IMR-90 (cell line): ENCODE measurements around the gene CNP. TPM values are rescaled to one million over a fixed set of nuclear protein-coding genes. Genes with fewer than 3 reads are reported as not detected.

Source experiments
- ATAC-seq: fragments of 200-7000 bp; cut with Tn5 transposase; 2 replicates; pipeline ENCODE4 v1.9.1; 2020; ENCODE audit warnings: low read depth, mild to moderate bottlenecking, moderate library complexity
- BruUV-seq: library from RNA; stranded (reverse); fragments of 400-500 nt; replicated peaks from 2 replicates; lab custom pipeline; 2021; lab: Mats Ljungman, UMichigan
- CTCF ChIA-PET: fragments of 300-600 bp; formaldehyde crosslinking; extraction: SDS; loops from one replicate; lab custom pipeline; 2021; ENCODE audit warnings: antibody characterized with exemption; lab: Yijun Ruan, JAX
- POLR2A ChIA-PET: fragments of 300-600 bp; sonication (Branson Sonifier 250); formaldehyde crosslinking; loops from one replicate; lab custom pipeline; 2022; ENCODE audit warnings: antibody characterized with exemption; ENCODE audit not compliant: unreplicated experiment; lab: Charles Lee
- DNase-seq: peaks from one replicate; pipeline ENCODE4 v3.0.0; 2013
- H2AFZ ChIP-seq: replicated peaks from 2 replicates; pipeline ENCODE3; 2013; ENCODE audit warnings: low read length, mild to moderate bottlenecking; ENCODE audit not compliant: poor library complexity
- H2AK5ac ChIP-seq: 2 replicates; pipeline ENCODE4 v1.6.1; 2013; ENCODE audit warnings: low read depth, low read length, inconsistent platforms
- H2AK9ac ChIP-seq: replicated peaks from 2 replicates; pipeline ENCODE3; 2013; ENCODE audit warnings: mild to moderate bottlenecking, low read depth, low read length, moderate library complexity; ENCODE audit not compliant: poor library complexity
- H2BK120ac ChIP-seq: 2 replicates; pipeline ENCODE4 v1.6.1; 2013; ENCODE audit warnings: low read depth, low read length, inconsistent platforms
- H2BK15ac ChIP-seq: 3 replicates; pipeline ENCODE4 v1.6.1; 2013; ENCODE audit warnings: low read depth, low read length, inconsistent platforms
- H2BK20ac ChIP-seq: 2 replicates; pipeline ENCODE4 v1.6.1; 2013; ENCODE audit warnings: low read depth, mild to moderate bottlenecking, inconsistent platforms, low read length, moderate library complexity
- H2BK5ac ChIP-seq: 2 replicates; pipeline ENCODE4 v1.6.1; 2013; ENCODE audit warnings: mild to moderate bottlenecking, low read depth, low read length, inconsistent platforms; ENCODE audit not compliant: poor library complexity, severe bottlenecking
- H3K14ac ChIP-seq: replicated peaks from 2 replicates; pipeline ENCODE4 v1.6.1; 2013; ENCODE audit warnings: low read depth, low read length, inconsistent platforms
- H3K18ac ChIP-seq: 2 replicates; pipeline ENCODE4 v1.6.1; 2013; ENCODE audit warnings: low read depth, low read length, control low read depth
- H3K23ac ChIP-seq: 2 replicates; pipeline ENCODE4 v1.6.1; 2013; ENCODE audit warnings: low read depth, low read length, inconsistent platforms
- H3K27ac ChIP-seq: 2 replicates; pipeline ENCODE4 v1.5.1; 2013; ENCODE audit warnings: mild to moderate bottlenecking, control low read depth, low read length; ENCODE audit not compliant: insufficient read depth
- H3K27me3 ChIP-seq: 2 replicates; pipeline ENCODE4 v1.6.1; 2013; ENCODE audit warnings: low read length; ENCODE audit not compliant: control insufficient read depth, insufficient read depth
- H3K36me3 ChIP-seq: 2 replicates; pipeline ENCODE4 v1.6.1; 2013; ENCODE audit warnings: low read length, mixed read lengths; ENCODE audit not compliant: control insufficient read depth, insufficient read depth
- H3K4ac ChIP-seq: 2 replicates; pipeline ENCODE4 v1.6.1; 2013; ENCODE audit warnings: low read depth, low read length, inconsistent platforms
- H3K4me1 ChIP-seq: 2 replicates; pipeline ENCODE4 v1.6.1; 2013; ENCODE audit warnings: low read length, mixed read lengths; ENCODE audit not compliant: control insufficient read depth, insufficient read depth
- H3K4me2 ChIP-seq: 2 replicates; pipeline ENCODE4 v1.6.1; 2013; ENCODE audit warnings: low read depth, mild to moderate bottlenecking, control low read depth, low read length, moderate library complexity
- H3K4me3 ChIP-seq: 2 replicates; pipeline ENCODE4 v1.5.1; 2013; ENCODE audit warnings: low read depth, mild to moderate bottlenecking, control low read depth, low read length, moderate library complexity; ENCODE audit not compliant: insufficient read depth
- H3K56ac ChIP-seq: 2 replicates; pipeline ENCODE4 v1.6.1; 2013; ENCODE audit warnings: low read length, inconsistent platforms; ENCODE audit not compliant: insufficient read depth; ENCODE audit errors: extremely low read depth
- H3K79me1 ChIP-seq, 2 experiments: 2 replicates each; pipeline ENCODE4 v1.6.1; 2013; ENCODE audit warnings: low read length in 2 of 2, inconsistent platforms in 1 of 2, low read depth in 1 of 2
- H3K9ac ChIP-seq: 2 replicates; pipeline ENCODE4 v1.6.1; 2013; ENCODE audit warnings: low read depth, low read length, control low read depth
- H3K9me1 ChIP-seq: 2 replicates; pipeline ENCODE4 v1.6.1; 2013; ENCODE audit warnings: low read length, inconsistent platforms; ENCODE audit not compliant: insufficient read depth
- H3K9me3 ChIP-seq: 2 replicates; pipeline ENCODE4 v1.6.1; 2013; ENCODE audit warnings: low read length; ENCODE audit not compliant: control insufficient read depth, insufficient read depth
- H4K20me1 ChIP-seq: 2 replicates; pipeline ENCODE4 v1.6.1; 2013; ENCODE audit warnings: low read length, inconsistent platforms; ENCODE audit not compliant: insufficient read depth
- H4K5ac ChIP-seq: 2 replicates; pipeline ENCODE4 v1.6.1; 2013; ENCODE audit warnings: mild to moderate bottlenecking, low read depth, low read length, control low read depth
- H4K8ac ChIP-seq, 2 experiments: 2 replicates each; pipeline ENCODE4 v1.6.1; 2013; ENCODE audit warnings: low read depth in 2 of 2, low read length in 2 of 2, control low read depth in 1 of 2, inconsistent platforms in 1 of 2
- H4K91ac ChIP-seq: 2 replicates; pipeline ENCODE4 v1.6.1; 2013; ENCODE audit warnings: low read depth, low read length, inconsistent platforms; ENCODE audit not compliant: insufficient read depth
- BHLHE40 ChIP-seq: fragments of 150-350 bp; IDR thresholded peaks from 2 replicates; pipeline ENCODE4 v1.6.1; 2016; ENCODE audit warnings: mild to moderate bottlenecking, low read depth, low read length
- CEBPB ChIP-seq: IDR thresholded peaks from 2 replicates; pipeline ENCODE4 v1.6.1; 2012; ENCODE audit warnings: low read depth, low read length, improper control_type of control experiment
- CHD1 ChIP-seq: IDR thresholded peaks from 2 replicates; pipeline ENCODE4 v1.6.1; 2012; ENCODE audit warnings: low read depth, low read length, improper control_type of control experiment
- CTCF ChIP-seq: conservative IDR thresholded peaks from 2 replicates; pipeline ENCODE4 v1.5.1; 2012; ENCODE audit warnings: mild to moderate bottlenecking, low read depth, low read length, improper control_type of control experiment
- ELK1 ChIP-seq: fragments of 150-350 bp; IDR thresholded peaks from 2 replicates; pipeline ENCODE4 v1.6.1; 2016; ENCODE audit warnings: low read depth, mild to moderate bottlenecking, low read length, moderate library complexity, borderline replicate concordance
- FOS ChIP-seq: fragments of 150-350 bp; IDR thresholded peaks from 2 replicates; pipeline ENCODE4 v1.6.1; 2016; ENCODE audit warnings: low read depth, low read length
- MAFK ChIP-seq: IDR thresholded peaks from 2 replicates; pipeline ENCODE4 v1.6.1; 2012; ENCODE audit warnings: low read depth, low read length, improper control_type of control experiment
- MAZ ChIP-seq: IDR thresholded peaks from 2 replicates; pipeline ENCODE4 v1.6.1; 2012; ENCODE audit warnings: low read depth, mild to moderate bottlenecking, low read length, improper control_type of control experiment, moderate library complexity, borderline replicate concordance
- MXI1 ChIP-seq: IDR thresholded peaks from 2 replicates; pipeline ENCODE4 v1.6.1; 2012; ENCODE audit warnings: low read depth, mild to moderate bottlenecking, low read length, moderate library complexity, borderline replicate concordance
- NFE2L2 ChIP-seq: fragments of 150-350 bp; IDR thresholded peaks from 2 replicates; pipeline ENCODE4 v1.6.1; 2016; ENCODE audit warnings: low read depth, mild to moderate bottlenecking, low read length
- POLR2A ChIP-seq: IDR thresholded peaks from 2 replicates; pipeline ENCODE4 v1.6.1; 2012; ENCODE audit warnings: mild to moderate bottlenecking, low read depth, low read length
- RAD21 ChIP-seq: IDR thresholded peaks from 2 replicates; pipeline ENCODE4 v1.6.1; 2012; ENCODE audit warnings: low read length, improper control_type of control experiment
- RCOR1 ChIP-seq: IDR thresholded peaks from 2 replicates; pipeline ENCODE4 v1.6.1; 2012; ENCODE audit warnings: mild to moderate bottlenecking, low read length, improper control_type of control experiment; ENCODE audit not compliant: insufficient replicate concordance
- RFX5 ChIP-seq: IDR thresholded peaks from 2 replicates; pipeline ENCODE4 v1.8.0; 2012; ENCODE audit warnings: low read depth, mild to moderate bottlenecking, low read length, moderate library complexity
- USF2 ChIP-seq: fragments of 150-350 bp; IDR thresholded peaks from 2 replicates; pipeline ENCODE4 v1.6.1; 2017; ENCODE audit warnings: mild to moderate bottlenecking, antibody characterized with exemption, low read length, low read depth
- WGBS, 2 experiments: methylation state at CpG; one replicate each; pipeline versions ENCODE4 v1.1.5 to v1.1.7; 2013; ENCODE audit warnings: missing lambda C conversion rate in 2 of 2; ENCODE audit not compliant: insufficient read length in 1 of 2; ENCODE audit errors: extremely low coverage in 2 of 2; 5-methylcytosine and 5-hydroxymethylcytosine counted together
- dilution Hi-C: fragments of 300-500 bp; cut with HindIII; formaldehyde crosslinking; loops from one replicate; pipeline ENCODE4 v1.14.3; 2018; ENCODE audit warnings: low sequenced_read_pairs; ENCODE audit not compliant: unreplicated experiment
- in situ Hi-C: fragments of 300-500 bp; cut with MboI; formaldehyde crosslinking; loops from 3 replicates; pipeline ENCODE4 v1.14.3; 2019; ENCODE audit warnings: low sequenced_read_pairs, inconsistent platforms, mixed read lengths
- intact Hi-C: fragments of 100-400 bp; cut with micrococcal nuclease; formaldehyde crosslinking; loops from 2 replicates; pipeline ENCODE4 v1.10.0; 2022
- polyA plus RNA-seq, 3 experiments: library from polyadenylated mRNA; depleted of rRNA; stranded (reverse); fragments of >200 nt; gene quantifications; 2 replicates each; pipeline ENCODE4 v1.2.3, GENCODE V29; 2012; ENCODE audit warnings: low replicate concordance in 1 of 3
- total RNA-seq: library from RNA; depleted of rRNA; stranded (reverse); fragments of >200 nt; gene quantifications from 2 replicates; pipeline ENCODE4 v1.2.3, GENCODE V29; 2012

CNP gene
- total and polyA plus RNA-seq, 2 of the 4 experiments (the other 2 are of a cell fraction): 45.5 to 46.4 TPM

- no peak overlapping the region for H3K9ac ChIP-seq
- no peak overlapping the region for H3K18ac ChIP-seq
- no peaks in the 10 kb centered on the region for H3K9me3 ChIP-seq
- no peak overlapping the region for H4K8ac ChIP-seq
- H3K4ac ChIP-seq: no peak overlapping the region
- H2BK5ac ChIP-seq: no peak overlapping the region
- H3K4me2 ChIP-seq: no peak overlapping the region
- H3K4me1 ChIP-seq: no peaks in the 10 kb centered on the region
- dilution Hi-C loops: no loop called here
- BruUV-seq: no TSS peak
- no peak overlapping the region for H2BK15ac ChIP-seq
- WGBS, 2 experiments: 83% methylated on average over 5 of the region's 19 CpGs; no CpG with 5 or more reads in 1 of the 2 experiments
- no peak overlapping the region for H3K23ac ChIP-seq
- H4K5ac ChIP-seq: no peak overlapping the region
- H3K56ac ChIP-seq: no peak overlapping the region
- peaks cover 3% of the 10 kb centered on the region for H3K36me3 ChIP-seq
- H3K4me3 ChIP-seq: no peak overlapping the region
- H4K20me1 ChIP-seq: no peaks in the 10 kb centered on the region
- no peak overlapping the region for H2AK9ac ChIP-seq
- CTCF ChIA-PET: no interaction called here
- POLR2A ChIA-PET: no interaction called here
- H3K27me3 ChIP-seq: no peaks in the 10 kb centered on the region
- no peaks in the 10 kb centered on the region for H3K79me1 ChIP-seq
- ATAC-seq (no peak), DNase-seq (no peak)
- in situ Hi-C loops: no loop called here
- H2AK5ac ChIP-seq: no peak overlapping the region
- no peak overlapping the region for H2BK20ac ChIP-seq
- no peak overlapping the region for H3K14ac ChIP-seq
- no peak overlapping the region for H4K91ac ChIP-seq
- no peak overlapping the region for H3K27ac ChIP-seq
- intact Hi-C loops: no loop called here
- H2BK120ac ChIP-seq: no peak overlapping the region
- H2AFZ ChIP-seq: no peak overlapping the region
- H3K9me1 ChIP-seq: no peaks in the 10 kb centered on the region; the same call in 1 of the 2 replicates
- TF ChIP-seq USF2: no peak
- TF ChIP-seq ELK1: no peak
- no peak for TF ChIP-seq POLR2A
- no peak for TF ChIP-seq BHLHE40
- no peak for TF ChIP-seq MXI1
- TF ChIP-seq RCOR1: no peak
- TF ChIP-seq RAD21: no peak
- TF ChIP-seq CHD1: no peak
- no peak for TF ChIP-seq MAFK
- no peak for TF ChIP-seq RFX5
- no peak for TF ChIP-seq CTCF
- TF ChIP-seq MAZ: no peak
- no peak for TF ChIP-seq CEBPB
- no peak for TF ChIP-seq FOS
- no peak for TF ChIP-seq NFE2L2
Observed at GRCh38 chr17:41937970-41938954, 28.3 kb upstream of the CNP start.
